HepG2 (cell line): ENCODE data around the gene SART1. TPM values are rescaled to one million over a fixed set of nuclear protein-coding genes. Genes with fewer than 3 reads are reported as not detected.

Source experiments
- CBX2 ChIP-seq, 2 experiments: fragments of 200-600 bp in 1 of 2; sonication (generic); formaldehyde crosslinking in 1 of 2; IDR thresholded peaks; 2 replicates each; pipeline versions ENCODE4 v1.7.0 to v1.8.1; 2018 to 2022; ENCODE audit warnings: low read depth in 2 of 2, low read length in 1 of 2, mild to moderate bottlenecking in 1 of 2, missing genetic modification reagents in 1 of 2
- CENPX ChIP-seq: sonication (generic); formaldehyde crosslinking; IDR thresholded peaks from 2 replicates; pipeline ENCODE4 v1.9.0; 2021; ENCODE audit warnings: mild to moderate bottlenecking, missing genetic modification reagents, moderate library complexity
- GATAD2A ChIP-seq: IDR thresholded peaks from 2 replicates; pipeline ENCODE4 v1.6.1; 2016
- HBP1 ChIP-seq: IDR thresholded peaks from 2 replicates; pipeline ENCODE4 v1.6.1; 2016; ENCODE audit warnings: low read depth, control low read depth
- KLF9 ChIP-seq: IDR thresholded peaks from 2 replicates; pipeline ENCODE4 v1.6.1; 2016; ENCODE audit warnings: low read depth
- MAFK ChIP-seq, 2 experiments: IDR thresholded peaks in 1 of 2; conservative IDR thresholded peaks in 1 of 2; 2 replicates each; pipeline ENCODE4 v1.6.1; 2011; ENCODE audit warnings: improper control_type of control experiment in 2 of 2, low read length in 2 of 2
- MED13 ChIP-seq: sonication (generic); formaldehyde crosslinking; IDR thresholded peaks from 2 replicates; pipeline ENCODE4 v1.5.0; 2020; ENCODE audit warnings: missing genetic modification reagents
- NFKB2 ChIP-seq: sonication (generic); formaldehyde crosslinking; IDR thresholded peaks from 2 replicates; pipeline ENCODE4 v1.4.0; 2020; ENCODE audit warnings: missing genetic modification reagents, borderline replicate concordance
- TEAD2 ChIP-seq: sonication (generic); formaldehyde crosslinking; IDR thresholded peaks from 2 replicates; pipeline ENCODE4 v1.9.0; 2021; ENCODE audit warnings: missing genetic modification reagents
- ZNF275 ChIP-seq: sonication (generic); formaldehyde crosslinking; IDR thresholded peaks from 2 replicates; pipeline ENCODE4 v1.8.0; 2022; ENCODE audit warnings: missing genetic modification reagents, mild to moderate bottlenecking, inconsistent platforms, borderline replicate concordance
- ZNF660 ChIP-seq: sonication (generic); formaldehyde crosslinking; IDR thresholded peaks from 2 replicates; pipeline ENCODE4 v1.5.1; 2020; ENCODE audit warnings: mild to moderate bottlenecking, low read depth, missing genetic modification reagents, borderline replicate concordance
- polyA plus RNA-seq, 8 experiments: library from polyadenylated mRNA; depleted of rRNA in 3 of 8; stranded (reverse) in 7 of 8; unstranded in 1 of 8; fragments of >200 nt; fragmentation: Illumina TruSeq in 4 of 8; extraction: Trizol in 4 of 8; gene quantifications; 2 replicates each; pipeline versions ENCODE4 v1.2.1 to v1.2.3, GENCODE V29; 2011 to 2016; ENCODE audit warnings: low read depth in 4 of 8, missing spikeins in 1 of 8, mixed read lengths in 1 of 8; ENCODE audit not compliant: insufficient read depth in 1 of 8
- total RNA-seq, 5 experiments: library from RNA; depleted of rRNA; stranded (reverse); fragments of >200 nt; fragmentation: Illumina TruSeq; extraction: Trizol; gene quantifications; 2 replicates each; pipeline ENCODE4 v1.2.3, GENCODE V29; 2016; ENCODE audit warnings: low read depth in 1 of 5
- TF ChIP-seq, protein P1 (sequence below): sonication (generic); formaldehyde crosslinking; IDR thresholded peaks from one replicate; pipeline ENCODE4 v1.5.1; 2020; ENCODE audit warnings: mild to moderate bottlenecking, missing genetic modification reagents; ENCODE audit errors: not compliant biosample characterization
- TF ChIP-seq, protein P2 (sequence below): sonication (generic); formaldehyde crosslinking; IDR thresholded peaks from 2 replicates; pipeline ENCODE4 v1.5.1; 2020; ENCODE audit warnings: mild to moderate bottlenecking, missing genetic modification reagents

SART1 gene
- total and polyA plus RNA-seq, 2 of the 13 experiments (the other 11 are each of a cell fraction or from before 2014, with no cell fraction given) = 11.3 to 22.5 TPM

DNA sequence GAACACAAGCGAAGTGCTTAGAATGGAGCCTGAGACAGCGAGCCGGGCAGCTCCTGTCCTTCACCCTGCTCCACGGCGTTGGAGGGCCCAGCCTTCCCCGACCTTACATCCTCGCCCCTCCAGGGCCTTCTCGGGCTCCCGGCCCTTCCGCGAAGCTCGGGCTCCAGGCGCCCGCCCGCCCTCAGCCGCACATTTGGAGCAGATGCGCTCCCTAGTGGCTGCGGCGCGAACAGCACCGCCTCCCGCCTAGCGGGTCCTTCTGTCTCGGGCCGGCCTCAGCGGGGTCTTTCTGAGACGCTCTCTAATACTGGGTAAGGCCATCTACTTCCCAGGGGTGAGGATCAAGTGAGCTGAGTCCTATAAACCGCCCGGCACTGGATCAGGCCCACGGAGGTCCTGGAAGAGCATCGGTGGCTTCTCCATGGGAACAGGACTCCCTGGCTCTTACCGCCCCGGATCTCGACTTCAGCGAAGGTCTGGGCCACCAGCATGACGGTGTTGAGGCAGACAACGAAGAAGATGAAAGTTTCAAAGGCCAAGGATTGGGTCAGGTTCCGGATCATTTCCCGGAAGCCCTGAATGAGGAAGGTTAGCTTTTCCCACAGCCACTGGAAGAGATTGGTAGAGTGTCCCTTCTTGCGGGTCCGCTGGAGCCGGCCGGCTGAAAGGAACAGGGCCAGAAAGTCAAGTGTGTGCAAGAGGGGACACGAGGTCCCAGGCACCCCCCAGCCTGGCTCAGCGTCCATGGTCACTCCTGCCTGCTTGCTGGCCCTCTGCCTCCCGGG is 61.1 kb downstream of the SART1 start (continued):
- TF ChIP-seq, protein P1, sequence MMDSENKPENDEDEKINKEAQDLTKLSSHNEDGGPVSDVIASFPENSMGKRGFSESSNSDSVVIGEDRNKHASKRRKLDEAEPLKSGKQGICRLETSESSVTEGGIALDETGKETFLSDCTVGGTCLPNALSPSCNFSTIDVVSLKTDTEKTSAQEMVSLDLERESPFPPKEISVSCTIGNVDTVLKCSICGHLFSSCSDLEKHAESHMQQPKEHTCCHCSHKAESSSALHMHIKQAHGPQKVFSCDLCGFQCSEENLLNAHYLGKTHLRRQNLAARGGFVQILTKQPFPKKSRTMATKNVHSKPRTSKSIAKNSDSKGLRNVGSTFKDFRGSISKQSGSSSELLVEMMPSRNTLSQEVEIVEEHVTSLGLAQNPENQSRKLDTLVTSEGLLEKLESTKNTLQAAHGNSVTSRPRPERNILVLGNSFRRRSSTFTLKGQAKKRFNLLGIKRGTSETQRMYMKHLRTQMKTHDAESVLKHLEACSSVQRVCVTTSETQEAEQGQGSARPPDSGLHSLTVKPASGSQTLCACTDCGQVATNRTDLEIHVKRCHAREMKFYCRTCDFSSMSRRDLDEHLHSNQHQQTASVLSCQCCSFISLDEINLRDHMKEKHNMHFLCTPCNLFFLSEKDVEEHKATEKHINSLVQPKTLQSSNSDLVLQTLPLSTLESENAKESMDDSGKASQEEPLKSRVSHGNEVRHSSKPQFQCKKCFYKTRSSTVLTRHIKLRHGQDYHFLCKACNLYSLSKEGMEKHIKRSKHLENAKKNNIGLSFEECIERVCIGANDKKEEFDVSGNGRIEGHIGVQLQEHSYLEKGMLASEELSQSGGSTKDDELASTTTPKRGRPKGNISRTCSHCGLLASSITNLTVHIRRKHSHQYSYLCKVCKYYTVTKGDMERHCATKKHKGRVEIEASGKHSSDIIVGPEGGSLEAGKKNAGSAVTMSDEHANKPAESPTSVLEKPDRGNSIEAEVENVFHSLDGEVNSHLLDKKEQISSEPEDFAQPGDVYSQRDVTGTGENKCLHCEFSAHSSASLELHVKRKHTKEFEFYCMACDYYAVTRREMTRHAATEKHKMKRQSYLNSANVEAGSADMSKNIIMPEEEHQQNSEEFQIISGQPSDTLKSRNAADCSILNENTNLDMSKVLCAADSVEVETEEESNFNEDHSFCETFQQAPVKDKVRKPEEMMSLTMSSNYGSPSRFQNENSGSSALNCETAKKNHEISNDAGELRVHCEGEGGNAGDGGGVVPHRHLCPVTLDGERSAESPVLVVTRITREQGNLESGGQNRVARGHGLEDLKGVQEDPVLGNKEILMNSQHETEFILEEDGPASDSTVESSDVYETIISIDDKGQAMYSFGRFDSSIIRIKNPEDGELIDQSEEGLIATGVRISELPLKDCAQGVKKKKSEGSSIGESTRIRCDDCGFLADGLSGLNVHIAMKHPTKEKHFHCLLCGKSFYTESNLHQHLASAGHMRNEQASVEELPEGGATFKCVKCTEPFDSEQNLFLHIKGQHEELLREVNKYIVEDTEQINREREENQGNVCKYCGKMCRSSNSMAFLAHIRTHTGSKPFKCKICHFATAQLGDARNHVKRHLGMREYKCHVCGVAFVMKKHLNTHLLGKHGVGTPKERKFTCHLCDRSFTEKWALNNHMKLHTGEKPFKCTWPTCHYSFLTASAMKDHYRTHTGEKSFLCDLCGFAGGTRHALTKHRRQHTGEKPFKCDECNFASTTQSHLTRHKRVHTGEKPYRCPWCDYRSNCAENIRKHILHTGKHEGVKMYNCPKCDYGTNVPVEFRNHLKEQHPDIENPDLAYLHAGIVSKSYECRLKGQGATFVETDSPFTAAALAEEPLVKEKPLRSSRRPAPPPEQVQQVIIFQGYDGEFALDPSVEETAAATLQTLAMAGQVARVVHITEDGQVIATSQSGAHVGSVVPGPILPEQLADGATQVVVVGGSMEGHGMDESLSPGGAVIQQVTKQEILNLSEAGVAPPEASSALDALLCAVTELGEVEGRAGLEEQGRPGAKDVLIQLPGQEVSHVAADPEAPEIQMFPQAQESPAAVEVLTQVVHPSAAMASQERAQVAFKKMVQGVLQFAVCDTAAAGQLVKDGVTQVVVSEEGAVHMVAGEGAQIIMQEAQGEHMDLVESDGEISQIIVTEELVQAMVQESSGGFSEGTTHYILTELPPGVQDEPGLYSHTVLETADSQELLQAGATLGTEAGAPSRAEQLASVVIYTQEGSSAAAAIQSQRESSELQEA (CRISPR knock-in tag) = no peak
- TF ChIP-seq MAFK (conservative IDR thresholded peaks at IDR 0.05 in 1 of 2, IDR thresholded peaks at IDR 0.05 in 1 of 2; ENCODE audit: low read length in 2 of 2) = no peak
- 0 out of 2 replicates have a peak, but pooled peaks have one; percentile 27 for TF ChIP-seq GATAD2A (CRISPR knock-in tag)
- TF ChIP-seq MED13 (CRISPR knock-in tag) = 0 out of 2 replicates have a peak, but pooled peaks have one; percentile 48
- TF ChIP-seq KLF9 = no peak
- TF ChIP-seq NFKB2 (CRISPR knock-in tag) = no peak
- no peak for TF ChIP-seq ZNF660 (CRISPR knock-in tag)
- peak; percentile 28; the same call in 1 of the 2 replicates for TF ChIP-seq TEAD2 (CRISPR knock-in tag)
- TF ChIP-seq CENPX (CRISPR knock-in tag) = no peak
- no peak for TF ChIP-seq CBX2 (IDR thresholded peaks at IDR 0.05; ENCODE audit: low read depth, low read length)
- no peak for TF ChIP-seq CBX2 (CRISPR knock-in tag; IDR thresholded peaks at IDR 0.05; ENCODE audit: low read depth)
- no peak for TF ChIP-seq HBP1 (CRISPR knock-in tag)
- no peak for TF ChIP-seq ZNF275
- TF ChIP-seq, protein P2, sequence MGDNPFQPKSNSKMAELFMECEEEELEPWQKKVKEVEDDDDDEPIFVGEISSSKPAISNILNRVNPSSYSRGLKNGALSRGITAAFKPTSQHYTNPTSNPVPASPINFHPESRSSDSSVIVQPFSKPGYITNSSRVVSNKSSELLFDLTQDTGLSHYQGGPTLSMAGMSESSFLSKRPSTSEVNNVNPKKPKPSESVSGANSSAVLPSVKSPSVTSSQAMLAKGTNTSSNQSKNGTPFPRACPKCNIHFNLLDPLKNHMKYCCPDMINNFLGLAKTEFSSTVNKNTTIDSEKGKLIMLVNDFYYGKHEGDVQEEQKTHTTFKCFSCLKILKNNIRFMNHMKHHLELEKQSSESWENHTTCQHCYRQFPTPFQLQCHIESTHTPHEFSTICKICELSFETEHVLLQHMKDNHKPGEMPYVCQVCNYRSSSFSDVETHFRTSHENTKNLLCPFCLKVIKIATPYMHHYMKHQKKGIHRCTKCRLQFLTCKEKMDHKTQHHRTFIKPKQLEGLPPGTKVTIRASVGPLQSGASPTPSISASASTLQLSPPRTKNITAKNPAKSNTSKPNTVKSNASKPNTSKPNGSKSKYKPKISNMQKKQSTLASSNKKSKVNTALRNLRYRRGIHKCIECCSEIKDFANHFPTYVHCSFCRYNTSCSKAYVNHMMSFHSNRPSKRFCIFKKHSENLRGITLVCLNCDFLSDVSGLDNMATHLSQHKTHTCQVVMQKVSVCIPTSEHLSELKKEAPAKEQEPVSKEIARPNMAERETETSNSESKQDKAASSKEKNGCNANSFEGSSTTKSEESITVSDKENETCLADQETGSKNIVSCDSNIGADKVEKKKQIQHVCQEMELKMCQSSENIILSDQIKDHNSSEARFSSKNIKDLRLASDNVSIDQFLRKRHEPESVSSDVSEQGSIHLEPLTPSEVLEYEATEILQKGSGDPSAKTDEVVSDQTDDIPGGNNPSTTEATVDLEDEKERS (CRISPR knock-in tag) = no peak
